GM18505 (cell line): ENCODE measurements around the gene MLPH.
"Not testable (repeated sequence)": the region's sequence is repeated elsewhere in the genome, so short reads cannot be mapped to it uniquely, and the experiment has no call there.

Experiments used
- ATAC-seq: cut with Tn5 transposase; IDR thresholded peaks from one replicate; pipeline ENCODE4 v1.9.1; 2021; ENCODE audit not compliant: unreplicated experiment
- POLR2A ChIP-seq: IDR thresholded peaks from 4 replicates; pipeline ENCODE4 v1.6.1; 2011; ENCODE audit warnings: borderline replicate concordance; ENCODE audit not compliant: insufficient read depth, insufficient read length; ENCODE audit errors: extremely low read depth

MLPH gene

DNA sequence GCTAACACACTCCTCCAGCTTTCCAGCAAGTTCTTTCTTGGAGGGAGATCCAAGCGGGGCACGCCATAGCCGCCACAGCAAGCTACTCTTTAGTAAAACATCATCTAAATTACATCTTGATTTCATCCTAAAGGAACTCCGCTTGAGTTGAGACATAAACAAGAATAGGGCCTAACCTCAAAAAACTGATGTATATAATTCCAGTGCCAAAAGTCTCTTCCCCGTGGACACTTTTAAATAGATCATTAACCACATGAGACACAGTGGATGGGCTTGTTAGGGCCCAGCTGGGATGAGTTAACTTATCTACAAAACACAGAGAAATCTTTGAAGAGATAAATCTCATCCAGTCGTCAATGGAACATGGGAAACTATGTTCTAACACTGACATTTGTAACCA, 20.8 kb upstream of the MLPH start:
- TF ChIP-seq POLR2A: no peak
- ATAC-seq: no peak

DNA sequence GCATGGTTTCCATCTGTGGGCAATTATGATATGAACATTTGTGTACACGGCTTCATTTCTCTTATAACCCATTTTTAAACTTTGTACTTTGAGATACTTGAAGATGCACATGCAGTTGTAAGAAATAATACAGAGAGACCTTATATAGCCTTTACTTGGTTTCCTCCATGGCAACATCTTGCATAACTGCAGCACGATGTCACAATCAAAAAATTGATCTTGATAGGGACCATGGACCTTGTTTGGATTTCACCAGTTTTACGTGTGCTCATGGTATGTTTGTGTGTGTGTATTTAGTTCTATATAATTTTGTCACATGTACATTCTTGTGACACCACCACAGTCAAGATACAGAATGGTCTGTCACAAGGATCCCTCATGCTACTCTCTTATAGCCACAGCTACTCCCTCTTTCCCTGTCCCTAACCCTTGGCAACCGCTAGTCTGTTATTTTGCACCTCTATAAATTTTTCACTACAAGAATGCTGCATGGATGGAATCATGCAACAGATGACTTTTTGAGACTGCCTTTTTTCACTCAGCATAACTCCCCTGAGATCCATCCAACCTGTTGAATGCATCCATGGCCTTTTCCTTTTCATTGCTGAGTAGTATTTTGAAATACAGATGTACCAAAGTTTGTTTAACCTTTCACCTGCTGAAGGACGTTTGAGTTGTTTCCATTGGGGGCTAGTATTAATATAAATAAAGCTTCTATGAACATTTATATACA, 19.4 kb upstream of the MLPH start:
- TF ChIP-seq POLR2A: no peak
- ATAC-seq: no peak

DNA sequence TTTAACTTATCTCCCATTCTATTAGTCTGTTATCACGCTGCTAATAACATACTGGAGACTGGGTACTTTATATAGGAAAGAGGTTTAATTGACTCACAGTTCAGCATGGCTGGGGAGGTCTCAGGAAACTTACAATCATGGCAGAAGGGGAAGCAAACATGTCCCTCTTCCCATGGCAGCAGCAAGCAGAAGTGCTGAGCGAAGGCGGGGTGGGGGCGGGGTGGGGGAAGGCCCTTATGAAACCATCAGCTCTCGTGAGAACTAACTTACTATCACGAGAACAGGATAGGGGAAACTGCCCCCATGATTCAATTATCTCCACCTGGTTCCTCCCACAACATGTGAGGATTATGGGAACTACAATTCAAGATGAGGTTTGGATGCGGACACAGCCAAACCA, 17.6 kb upstream of the MLPH start:
- ATAC-seq: not testable (repeated sequence)

DNA sequence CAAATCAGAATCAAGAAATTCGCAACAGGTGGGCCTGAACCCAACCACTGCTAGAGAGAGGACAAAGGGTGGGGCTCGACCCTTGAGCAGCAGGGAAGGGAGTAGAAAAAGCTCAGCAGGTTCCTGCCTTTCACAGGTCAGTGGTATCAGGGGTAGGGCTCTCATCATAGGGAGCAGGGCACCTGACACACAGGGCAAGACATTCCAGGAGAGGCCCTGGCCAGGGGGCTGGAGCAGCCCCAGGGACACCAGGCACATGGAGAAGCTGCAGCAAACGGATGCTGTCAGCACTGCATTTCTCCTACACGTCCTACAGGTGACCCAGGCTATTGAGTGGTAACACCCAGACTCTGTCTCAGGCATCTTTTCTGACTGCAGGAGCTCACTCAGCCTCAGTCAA, 17.2 kb upstream of the MLPH start:
- ATAC-seq: no peak
- TF ChIP-seq POLR2A: no peak

DNA sequence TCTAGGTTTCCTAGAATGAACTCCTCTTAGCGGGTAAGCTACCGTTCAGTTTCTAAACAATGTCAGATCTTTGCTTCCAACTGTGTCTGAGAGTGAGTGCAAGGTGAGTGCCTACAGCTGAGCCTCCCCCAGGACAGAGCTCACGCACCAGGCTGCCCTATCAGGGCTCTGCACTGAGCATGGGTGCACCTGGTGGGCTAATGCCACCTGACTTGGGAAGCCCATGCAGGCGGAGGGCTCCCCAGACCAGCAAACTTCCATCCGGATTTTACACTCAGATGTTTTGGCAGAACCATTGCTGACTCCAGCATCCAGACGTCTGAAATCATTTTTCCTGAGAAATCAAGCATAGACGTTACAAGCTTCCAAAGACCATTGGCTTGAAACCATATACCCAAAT, 16.1 kb upstream of the MLPH start:
- ATAC-seq: no peak
- no peak for TF ChIP-seq POLR2A

DNA sequence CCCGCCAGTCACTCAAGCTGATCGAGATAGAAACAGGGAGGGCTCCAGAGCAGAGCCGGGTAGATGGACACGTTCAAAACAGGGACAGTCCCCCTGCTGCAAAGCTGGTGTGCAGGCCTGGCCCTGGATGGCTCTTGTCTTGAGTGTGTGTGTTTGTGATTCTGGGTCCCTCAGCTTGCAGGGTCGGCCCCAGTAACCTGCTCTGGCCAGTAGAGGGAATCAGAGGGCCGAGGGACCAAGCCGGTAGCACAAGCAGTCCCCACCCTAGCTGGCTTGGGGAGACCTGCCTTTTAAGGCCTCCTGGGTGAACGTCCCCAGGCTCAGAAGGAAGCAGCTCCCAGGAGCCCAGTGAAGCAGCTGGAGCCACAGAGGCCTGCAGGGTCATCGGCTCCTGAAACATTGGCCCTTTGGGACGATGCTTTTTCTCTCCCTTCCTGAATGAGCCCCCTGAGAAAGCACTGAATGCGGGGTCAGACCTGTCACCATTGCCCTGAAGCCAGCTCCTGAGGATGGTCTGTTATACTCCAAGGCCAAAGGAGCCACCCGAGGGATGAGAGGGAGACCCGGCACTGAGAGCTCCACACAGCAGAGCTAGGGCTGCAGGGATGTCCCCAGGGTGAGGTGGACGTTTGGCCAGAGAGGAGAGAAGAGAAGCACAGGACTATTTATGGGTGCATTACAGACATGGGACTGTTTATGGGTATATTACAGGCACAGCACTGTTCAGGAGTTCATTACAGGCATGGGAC, 15.4 kb upstream of the MLPH start:
- ATAC-seq: no peak
- TF ChIP-seq POLR2A: no peak

DNA sequence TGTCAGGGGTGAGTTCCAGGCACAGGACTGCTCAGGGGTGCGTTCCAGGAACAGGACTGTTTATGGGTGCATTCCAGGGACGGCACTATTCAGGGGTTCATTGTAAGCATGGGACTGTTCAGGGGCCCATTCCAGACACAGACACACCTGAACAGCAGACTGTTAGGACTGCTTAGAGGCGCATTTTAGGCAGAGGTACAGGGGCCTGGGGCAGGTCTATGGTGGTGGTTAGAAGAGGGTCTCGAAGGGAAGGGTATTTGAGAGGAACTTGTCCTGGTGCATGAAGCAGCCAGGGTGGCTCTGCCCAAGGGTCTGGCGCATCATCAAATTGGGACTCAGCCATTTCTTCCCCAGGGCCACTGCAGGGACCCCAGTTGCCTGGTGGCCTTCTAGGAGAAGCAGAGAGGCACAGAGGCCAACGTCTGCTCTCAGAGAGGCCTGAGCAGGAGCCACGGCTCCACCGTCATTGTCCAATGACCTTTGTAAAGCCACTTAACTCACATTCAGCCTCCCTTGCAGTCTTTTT, 14.8 kb upstream of the MLPH start:
- ATAC-seq: no peak
- no peak for TF ChIP-seq POLR2A

DNA sequence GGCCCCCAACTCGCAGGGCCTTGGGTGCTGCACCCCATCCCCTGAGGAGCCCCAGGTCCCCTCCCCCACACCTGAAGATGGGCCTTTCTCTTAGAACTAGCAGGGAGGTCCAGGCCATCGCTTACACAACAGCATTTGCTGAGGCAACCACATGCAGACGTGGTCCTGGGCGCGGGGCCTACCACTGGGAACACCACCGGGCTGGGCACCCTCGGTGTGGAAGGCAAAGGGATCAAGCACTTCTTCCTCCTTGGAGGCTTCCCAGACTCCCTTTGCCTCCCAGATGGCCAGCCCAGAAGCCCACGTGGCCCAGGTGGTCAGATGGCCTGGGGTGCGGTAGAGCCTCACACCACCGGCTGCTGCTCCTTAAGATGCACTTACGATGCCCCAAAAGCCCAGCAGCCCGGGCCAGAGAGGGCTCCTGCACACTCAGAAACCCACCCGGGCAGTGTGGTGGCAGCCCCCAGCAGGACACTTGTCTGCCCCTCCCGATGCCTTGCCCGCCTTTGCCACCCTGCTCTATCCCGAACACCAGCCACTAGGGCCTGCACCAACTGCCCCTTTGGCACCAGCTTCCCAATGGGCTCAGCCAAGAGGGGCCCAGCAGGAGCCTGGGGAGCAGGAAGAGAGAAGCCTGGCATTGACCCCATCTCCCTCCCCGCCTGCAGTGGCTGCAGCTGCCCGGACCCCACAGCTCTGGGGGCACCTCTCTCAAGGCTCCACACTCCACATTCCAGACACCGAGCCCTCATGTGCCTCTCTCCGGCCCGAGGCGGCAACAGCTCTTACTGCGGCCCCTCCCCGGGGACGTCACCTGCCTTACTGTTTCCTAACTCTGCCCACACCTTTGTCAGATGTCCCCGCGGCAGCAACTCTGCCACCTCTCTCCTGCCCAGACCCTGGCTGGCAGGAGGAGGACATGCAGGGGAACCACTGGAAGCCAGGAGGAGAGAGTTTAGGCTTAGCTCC, 13.9 kb upstream of the MLPH start:
- no peak for ATAC-seq
- no peak for TF ChIP-seq POLR2A

DNA sequence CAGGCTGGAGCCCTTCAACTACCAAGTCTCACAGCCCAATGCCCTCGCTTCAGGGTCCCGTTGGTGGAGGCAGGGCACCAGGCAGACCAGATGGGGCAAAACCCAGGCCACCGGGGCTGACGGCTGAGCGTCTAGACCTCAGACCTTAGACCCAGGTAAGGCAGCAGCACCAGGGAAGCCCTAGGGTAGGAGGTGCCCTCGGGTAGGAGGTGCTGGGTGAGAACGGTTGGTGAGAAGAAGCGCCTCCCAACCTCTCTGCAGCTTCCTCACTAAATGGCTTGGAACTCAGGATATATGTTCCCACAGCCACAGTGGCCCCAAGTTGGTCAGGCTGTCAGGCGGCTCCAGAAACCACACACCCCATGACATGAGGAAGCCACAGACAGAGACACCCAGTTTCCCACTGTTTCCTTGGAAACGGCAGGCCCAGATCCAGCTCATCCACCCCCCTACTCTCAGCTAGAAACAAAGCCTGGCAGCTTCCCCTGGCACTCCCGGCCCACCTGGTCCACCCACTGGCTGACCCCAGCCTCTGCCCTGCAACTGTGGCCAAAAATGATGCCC, 13.1 kb upstream of the MLPH start:
- no peak for TF ChIP-seq POLR2A
- ATAC-seq: no peak

DNA sequence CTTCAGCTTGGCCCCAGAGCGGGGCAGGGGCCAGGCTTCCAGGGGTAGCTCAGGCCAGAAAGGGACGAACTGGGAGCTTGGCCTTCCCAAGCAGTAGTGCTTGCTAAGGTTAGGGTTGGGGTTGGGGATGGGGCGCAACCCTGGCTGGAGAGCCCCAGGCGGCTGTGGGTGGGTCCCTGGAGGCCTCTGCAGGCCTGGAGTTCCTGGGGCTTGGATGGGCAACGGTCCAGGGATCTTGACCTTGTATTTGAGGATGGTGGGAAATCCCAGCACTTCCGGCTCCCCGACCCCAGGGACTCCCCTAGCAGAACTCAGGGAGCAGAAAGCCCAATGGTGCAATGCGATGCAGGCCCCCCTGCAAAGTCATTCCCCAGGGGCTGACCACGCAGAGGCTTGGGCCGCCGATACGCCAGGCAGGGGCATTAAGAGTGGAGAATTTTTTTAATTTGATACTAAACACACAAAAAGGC, 12.6 kb upstream of the MLPH start:
- TF ChIP-seq POLR2A: no peak
- ATAC-seq: no peak

DNA sequence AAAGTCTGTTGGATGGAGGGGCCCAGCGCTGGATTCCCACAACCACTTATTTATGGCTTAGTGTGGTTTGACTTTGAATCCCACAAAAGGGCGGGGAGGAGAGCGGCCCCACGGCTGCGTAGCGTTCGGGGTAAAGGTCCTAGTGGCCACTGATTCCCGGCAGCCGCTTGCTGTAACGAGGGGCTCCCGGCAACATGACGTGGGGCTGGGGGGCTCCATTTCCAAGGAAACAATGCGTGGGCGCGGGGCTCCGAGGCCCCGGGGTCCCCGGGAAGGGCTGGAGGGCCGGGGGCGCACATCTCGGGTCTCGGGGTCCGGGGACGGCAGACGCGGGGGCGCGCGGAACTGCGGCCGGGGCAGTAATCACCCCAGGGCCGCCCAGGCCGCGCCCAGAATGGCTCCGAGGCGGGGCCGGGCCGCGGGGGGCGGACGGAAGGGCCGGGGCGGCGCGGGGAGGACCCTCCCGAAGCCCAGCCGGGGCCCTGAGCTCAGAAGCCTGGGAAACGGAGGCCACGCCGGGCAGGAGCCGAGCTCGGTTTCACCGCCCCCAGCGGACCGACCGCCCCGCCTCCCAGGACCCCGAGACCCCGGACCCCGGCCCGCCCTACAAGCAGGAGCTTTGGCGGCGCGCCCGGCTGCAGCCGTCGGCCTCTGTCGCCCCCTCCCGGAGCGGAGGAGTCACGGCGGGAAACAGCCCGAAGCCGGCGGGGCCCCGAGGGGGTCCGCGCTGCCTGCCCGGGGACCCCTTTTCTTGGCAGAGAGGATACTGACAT, 11.9 kb upstream of the MLPH start:
- peak; percentile 70 for ATAC-seq

DNA sequence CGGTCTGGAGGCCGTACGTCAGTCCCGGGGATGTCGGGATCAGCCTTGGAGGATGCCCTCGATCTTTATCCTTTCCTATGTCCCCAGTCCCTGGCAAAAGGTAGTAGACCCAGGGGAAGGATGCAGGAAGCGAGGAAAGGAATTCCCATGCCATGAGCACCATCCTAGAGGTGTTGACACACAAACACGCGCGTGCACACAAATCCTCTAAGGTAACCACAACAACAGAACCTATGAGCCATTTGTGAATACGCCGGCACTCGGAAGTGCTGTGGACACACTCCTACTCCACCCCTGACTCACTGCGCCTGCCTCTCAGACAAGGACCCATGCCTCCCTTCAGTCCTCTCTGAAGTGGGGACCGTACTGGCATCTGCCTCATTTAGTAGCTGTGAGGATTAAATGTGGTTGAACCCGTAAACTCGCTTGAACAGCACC, 11.3 kb upstream of the MLPH start:
- no peak for ATAC-seq
- TF ChIP-seq POLR2A: no peak

More for the DNA sequence above, 11.9 kb upstream of the MLPH start:
- TF ChIP-seq POLR2A: no peak
